Effector CD8-positive, alpha-beta T cell (primary cell): ENCODE results near the gene GAS7.
"Not testable (repeated sequence)": the region's sequence is repeated elsewhere in the genome, so short reads cannot be mapped to it uniquely, and the experiment has no call there.

Source experiments
- DNase-seq: peaks from one replicate; lab custom pipeline; 2025; lab: John Stamatoyannopoulos, UW

The GAS7 gene

DNA sequence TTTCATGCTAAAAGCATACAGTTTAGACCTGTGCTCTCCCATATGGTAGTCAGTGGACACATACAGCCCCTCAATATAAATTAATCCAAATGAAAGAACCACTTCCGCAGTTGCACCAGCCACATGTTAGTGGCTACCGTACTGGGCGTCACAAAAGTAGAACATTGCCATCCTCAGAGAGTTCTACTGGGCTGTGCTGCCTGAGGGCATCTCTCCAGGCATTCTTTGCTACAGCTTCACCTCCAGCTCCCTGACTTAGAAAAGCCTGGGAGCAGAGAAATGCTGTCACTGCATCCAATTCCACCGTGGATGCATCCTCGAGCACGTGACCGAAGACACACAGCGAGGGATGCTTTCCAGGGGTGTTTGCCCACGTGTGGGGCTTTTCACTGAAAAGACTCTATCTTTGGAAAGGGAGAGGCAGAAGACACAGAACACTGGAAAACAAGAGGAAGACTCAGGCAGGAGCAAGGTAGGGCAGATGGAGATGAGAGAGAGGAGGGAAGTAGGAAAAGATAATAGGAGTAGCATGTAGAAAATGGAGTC, 86.4 kb downstream of the GAS7 start:
- DNase-seq = no peak

DNA sequence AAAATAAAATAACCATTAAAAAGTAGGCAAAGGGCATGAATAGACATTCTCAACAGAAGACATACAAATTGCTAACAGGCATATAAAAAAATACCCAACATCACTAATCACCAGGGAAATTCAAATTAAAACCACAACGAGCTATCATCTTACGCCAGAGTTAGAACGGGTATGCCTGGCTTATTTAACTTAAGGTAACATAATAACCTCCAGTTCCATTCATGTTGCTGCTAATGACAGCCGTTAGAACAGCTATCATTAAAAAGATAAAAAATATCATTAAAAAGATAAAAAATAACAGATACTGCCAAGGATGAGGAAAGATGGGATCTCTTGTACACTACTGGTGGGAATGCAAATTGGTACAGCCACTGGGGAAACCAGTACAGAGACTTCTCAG, 89.3 kb downstream of the GAS7 start:
- no peak for DNase-seq

DNA sequence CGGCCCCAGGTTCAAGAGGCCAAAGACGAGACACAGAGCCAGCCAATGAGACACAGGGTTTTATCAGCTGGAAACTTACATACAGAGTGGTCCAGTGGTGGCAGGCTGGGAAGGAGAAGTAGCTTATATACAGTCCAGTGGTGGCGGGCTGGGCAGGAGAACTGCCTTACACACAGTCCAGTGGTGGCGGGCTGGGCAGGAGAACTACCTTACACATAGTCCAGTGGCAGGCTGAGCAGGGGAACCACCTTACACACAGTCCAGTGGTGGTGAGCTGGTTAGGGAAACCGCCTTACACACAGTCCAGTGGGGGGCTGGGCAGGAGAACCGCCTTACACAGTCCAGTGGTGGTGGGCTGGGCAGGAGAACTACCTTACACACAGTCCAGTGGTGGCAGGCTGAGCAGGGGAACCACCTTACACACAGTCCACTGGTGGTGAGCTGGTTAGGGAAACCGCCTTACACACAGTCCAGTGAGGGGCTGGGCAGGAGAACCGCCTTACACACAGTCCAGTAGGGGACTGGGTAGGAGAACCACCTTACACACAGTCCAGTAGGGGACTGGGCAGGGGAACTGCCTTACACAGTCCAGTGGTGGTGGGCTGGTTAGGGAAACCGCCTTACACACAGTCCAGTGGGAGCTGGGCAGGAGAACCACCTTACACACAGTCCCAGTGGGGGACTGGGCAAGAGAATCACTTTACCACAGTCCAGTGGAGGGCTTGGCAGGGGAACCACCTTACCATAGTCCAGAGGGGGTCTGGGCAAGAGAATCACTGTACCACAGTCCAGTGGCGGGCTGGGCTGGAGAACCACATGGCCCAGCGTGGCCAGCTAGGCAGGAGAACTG, 90.9 kb downstream of the GAS7 start:
- DNase-seq = no peak

DNA sequence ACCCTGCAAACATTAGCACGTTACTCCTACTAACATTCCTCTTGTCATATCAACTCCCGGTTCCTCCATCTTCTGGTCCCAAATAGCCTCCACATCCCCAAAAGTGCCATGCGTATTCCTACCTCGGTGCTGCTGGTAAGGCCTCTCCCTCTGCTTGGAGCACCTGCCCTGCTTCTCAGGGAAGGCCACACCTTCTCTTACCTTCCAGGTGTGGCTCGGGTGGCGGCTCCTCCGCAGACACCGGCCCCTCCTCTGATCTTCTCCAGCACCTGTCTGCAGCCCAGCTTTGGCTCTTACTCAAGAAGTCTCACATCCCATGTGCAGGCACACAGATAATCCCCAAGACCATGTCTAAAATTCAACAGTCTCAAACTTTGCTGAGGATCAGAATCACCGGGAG, 92.3 kb downstream of the GAS7 start:
- DNase-seq = no peak

DNA sequence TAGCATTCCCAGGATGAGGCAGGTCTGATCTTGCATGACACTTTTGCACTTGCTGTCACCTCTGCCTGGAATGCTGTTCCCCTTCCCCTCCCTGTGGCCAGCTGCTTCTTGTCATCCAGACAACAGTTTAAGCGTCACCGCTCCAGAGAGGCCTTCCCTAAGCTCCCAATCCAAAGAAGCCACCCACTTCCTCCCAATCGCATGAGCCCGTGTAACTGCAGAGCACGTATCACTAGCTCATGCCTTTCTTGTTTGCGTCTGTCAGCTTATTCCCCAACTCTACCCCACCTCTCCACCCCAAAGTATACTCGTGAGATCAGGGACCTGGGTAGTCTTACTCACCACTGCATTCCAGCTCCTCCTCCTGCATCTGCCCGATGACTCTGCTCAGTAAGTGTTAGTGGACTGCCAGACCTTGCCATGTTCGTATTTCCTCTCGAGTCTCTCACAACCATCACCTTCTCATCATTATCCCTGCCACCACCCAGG, 92.8 kb downstream of the GAS7 start:
- no peak for DNase-seq

DNA sequence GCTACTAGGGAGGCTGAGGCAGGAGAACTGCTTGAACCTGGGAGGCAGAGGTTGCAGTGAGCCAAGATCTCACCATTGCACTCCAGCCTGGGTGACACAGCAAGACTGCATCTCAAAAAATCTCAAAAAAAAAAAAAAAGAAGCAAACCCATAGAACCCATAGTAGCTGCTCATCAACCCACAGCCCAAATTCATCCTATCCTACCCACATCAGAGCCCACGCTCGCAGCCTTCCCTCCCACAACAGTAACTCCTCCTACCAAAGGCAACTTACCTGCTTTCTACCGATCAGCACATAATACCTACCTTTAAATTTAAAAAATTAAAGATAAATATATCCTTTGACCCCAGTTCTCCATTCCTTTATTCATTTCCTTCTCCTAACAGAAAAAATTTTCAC, 94.7 kb downstream of the GAS7 start:
- no peak for DNase-seq

DNA sequence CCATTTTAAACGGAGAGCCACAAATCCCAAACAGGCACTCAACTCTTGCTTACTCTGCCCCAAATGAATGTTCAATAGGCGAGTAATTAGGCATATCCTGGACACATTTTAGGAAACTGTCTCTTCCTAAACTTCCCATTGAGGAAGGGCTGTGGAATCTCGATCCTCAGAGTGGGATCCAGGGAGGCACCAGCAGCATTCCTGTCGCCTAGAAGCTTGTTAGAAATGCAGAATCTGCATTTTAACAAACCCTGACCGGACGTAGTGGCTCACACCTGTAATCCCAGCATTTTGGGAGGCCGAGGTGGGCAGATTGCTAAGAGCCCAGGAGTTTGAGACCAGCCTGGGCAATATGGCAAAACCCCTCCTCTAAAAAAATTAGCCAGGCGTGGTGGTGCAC, 95.6 kb downstream of the GAS7 start:
- no peak for DNase-seq

DNA sequence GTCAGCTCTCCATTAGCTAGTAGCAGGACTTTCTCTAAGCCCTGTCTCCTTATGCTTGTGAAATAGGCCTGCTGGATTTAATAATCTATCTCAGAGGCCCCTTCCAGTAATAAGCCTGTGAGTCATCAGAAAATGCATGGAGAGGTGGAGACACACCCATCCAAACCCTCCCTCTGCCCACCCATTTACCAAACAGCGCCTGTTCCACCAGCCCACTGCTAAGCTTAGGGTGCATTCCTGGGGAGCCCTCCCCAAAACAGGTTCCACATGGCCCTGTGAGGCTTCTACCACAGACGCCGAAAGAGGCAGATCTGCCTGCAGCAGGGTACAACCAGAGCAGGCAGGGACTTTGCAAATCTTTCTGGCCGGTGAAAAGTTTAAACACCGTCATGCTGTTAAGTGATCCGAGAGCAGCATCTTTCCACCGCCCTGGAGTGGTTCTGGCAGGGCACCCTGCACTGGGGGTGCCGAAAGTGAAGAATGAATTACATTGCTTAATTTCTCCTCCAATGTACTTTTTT, 99.3 kb downstream of the GAS7 start:
- no peak for DNase-seq

DNA sequence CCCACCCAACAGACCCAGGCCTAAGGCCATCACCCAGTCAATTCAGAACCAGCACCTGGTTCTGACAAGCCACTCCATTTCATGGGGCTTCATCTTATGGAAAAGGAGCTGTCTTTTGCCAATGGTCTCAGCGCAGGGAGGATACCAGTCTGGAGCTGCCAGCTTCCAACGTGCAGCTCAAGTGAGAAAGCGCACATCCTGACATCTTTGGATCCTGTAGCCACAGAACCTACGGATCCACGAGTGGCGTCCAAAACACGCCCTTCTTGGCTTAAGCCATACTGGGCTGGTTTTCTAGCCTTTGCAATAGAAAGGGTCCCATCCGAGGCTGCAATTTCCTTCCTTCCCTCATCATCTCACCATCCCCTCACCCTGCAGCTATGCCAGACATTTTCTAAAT, 101.8 kb downstream of the GAS7 start:
- no peak for DNase-seq

DNA sequence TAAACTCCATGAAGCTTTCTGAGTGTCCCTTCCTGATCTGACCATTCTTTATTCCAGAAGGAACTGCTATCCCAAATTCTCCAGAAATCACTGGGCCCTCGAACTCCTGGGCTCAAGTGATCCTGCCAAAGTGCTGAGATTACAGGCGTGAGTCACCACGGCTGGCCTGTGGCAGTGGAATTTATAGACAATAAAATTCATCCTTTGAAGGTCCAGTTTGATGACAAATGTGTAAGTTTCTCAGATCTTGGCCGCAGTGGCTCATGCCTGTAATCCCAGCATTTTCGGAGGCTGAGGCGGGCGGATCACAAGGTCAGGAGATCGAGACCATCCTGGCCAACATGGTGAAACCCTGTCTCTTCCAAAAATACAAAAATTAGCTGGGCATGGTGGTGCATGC, 103.1 kb downstream of the GAS7 start:
- not testable (repeated sequence) for DNase-seq

DNA sequence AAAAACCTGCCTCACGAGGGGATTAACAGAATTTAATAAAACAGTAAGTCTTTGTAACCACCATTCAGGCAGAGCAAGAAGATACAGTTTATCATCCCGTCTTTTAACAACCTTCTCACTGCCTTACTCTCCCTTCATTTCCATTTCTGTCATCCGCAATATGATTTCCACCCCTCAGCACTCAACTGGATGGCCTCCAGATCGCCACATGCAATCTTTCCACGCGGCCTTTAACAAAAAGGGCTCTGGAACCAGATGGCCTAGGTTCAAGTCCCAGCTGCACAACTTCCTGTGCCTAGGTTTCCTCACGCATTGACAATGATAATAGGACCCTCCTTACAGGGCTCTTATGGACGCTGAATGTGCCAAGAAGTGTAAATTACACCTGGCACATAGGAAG, 103.6 kb downstream of the GAS7 start:
- DNase-seq = no peak

DNA sequence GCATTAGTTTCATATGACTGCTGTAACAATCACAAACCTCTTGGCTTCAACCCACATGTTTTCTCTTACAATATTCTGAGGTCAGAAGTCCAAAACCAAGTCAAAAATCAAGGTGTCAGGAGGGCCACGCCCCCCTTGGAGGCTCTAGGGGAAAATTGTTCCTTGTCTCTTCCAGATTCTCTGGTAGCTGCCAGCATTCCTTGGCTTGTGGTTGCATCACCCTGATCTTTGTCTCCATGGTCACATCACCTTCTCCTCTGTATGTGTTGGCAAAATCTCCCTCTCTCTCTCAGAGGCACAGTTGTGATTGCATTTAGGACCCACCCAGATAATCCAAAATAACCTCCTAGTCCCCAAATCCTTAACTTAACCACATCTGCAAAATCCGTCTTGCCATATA, 105.8 kb downstream of the GAS7 start:
- DNase-seq = no peak

DNA sequence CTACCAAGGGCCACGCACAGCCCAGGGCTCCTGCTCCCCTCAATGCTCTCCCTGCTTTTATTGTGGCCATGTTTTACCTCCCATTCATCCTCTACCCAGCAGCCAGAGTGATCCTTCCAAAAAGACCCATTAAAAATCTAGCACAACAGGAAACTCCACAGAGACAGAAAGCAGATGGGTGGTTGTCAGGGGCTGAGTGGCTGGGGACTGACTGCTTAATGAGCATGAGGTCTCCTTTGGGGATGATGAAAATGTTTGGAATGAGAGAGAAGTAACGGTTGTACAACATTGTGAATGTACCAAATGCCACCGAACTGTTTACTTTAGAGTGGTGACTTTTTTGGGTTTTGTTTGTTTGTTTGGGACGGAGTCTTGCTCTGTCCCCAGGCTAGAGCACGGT, 107.4 kb downstream of the GAS7 start:
- DNase-seq = no peak

DNA sequence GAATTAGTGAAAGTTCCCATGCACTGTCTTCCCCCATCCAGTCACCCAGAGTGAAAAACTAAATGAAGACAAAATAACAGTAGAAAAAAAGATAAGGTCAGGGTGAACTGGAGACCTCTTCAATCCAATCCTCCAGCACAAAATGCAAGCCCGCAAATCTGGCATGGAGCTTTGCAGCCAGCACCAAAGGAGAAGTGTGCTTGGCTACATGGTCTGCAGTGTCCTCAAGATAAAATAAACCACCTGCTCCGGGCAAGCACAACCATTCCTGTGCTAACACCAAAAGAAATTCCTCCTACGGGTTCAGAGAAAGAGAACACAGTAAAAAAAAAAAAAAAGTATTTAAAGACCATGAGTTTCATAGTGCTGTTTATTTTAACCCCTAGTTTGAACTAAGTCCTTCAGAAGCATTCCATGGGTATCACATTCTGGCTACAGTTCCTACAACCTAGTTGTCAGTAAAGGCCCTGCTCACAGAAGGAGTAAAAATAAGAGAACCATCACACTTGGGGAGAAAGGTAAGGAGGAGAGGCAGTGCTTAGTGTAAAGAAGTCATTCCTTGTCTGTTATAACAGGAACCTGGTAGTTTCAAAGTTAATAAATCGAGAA, 109.1 kb downstream of the GAS7 start:
- no peak for DNase-seq

DNA sequence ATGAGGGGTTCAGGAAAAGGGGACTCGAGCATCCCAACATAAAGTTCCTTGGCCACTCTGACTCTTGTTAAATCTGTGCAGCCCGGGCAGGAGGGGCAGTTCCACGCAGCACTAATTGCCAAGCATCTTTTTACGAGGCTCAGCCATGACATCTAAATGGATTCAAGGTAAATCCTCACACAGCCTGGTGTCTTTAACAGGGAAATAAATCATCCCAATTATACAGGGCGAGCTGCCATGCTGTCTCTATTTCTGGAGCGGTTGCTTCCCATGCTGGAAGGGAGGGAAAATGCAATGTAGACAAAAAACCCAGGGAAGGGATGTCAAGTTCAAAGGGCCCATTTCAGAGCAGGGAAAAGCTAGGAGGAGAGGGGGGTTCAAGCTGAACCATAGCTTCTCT, 110.0 kb downstream of the GAS7 start:
- no peak for DNase-seq

DNA sequence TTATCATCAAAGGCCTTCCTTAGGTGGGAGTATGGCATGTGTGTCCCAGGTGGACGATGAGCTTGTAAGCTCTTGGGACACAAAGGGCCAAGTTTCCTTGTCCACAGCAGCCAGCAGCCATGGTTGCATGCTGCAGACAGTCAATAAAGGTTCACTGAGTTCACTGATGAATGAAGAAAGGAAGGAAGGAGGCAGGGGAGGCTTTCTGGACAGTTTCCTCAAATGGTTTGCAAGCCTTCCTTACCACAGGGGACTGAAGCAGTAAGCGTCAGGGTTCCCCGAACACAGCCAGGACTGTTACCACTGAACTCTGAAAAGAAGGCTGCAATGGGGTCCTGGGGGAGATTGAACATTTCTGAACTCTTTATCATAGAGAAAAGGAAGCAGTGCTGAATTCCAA, 111.1 kb downstream of the GAS7 start:
- no peak for DNase-seq

DNA sequence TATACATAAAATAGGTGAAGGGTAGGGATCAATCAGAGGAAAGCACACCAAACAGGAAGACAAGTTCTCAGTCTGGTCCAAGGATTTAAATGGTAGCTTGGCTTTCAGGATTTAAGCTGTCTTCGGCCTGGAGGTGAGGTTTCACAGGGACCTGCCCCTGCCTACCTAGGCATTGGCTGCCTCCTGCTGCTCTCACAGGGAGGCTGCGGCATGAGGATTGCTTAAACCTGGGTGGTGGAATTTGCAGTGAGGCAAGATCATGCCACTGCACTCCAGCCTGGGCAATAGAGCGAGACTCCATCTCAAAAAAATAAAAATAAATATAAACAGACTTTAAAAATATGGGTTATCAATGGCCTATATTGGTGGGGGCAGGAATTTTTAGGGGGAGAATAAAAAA, 114.5 kb downstream of the GAS7 start:
- DNase-seq = no peak

DNA sequence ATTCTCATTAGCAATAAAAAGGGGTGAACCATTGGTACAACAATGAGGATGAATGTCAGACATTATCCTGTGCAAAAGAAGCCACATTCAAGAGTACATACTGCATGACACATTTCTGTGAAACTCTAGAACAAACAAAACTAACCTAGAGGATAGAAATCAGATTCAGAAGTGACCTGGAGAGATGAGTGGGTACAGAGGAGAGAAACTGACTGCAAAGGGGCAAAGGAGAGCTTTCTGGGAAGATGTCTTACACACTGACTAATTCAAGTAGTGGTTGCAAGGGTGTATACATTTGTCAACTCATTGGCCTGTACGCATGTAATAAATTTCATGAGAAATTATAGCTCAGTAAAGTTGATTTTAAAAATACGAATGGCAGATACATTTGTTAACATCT, 115.6 kb downstream of the GAS7 start:
- no peak for DNase-seq

DNA sequence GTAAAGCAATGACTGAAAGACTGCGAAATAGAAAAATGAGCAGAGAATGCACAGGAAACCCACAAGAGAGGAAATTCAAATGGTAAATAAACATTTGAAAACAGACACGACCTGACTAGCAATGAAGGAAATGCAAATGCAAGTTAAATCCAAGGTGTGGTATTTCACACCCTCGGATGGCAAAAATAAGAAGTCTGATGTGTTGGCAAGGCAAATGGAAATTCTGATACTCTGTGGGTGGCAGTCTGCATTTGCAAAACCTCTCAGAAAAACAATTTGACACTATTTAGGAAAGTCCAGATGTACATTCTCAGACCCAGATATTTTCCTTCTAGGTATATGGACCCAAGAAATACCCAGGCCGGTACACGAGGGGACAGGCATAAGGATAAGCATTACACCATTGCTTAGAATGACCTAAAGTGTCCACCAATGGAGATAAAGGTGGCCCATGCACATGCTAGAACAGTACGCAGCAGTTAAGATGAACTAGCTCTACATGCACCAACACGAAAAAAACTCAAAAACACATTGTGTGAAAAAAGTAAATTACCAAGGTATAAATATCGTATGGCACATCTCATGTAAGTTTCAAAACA, 116.7 kb downstream of the GAS7 start:
- DNase-seq = no peak

DNA sequence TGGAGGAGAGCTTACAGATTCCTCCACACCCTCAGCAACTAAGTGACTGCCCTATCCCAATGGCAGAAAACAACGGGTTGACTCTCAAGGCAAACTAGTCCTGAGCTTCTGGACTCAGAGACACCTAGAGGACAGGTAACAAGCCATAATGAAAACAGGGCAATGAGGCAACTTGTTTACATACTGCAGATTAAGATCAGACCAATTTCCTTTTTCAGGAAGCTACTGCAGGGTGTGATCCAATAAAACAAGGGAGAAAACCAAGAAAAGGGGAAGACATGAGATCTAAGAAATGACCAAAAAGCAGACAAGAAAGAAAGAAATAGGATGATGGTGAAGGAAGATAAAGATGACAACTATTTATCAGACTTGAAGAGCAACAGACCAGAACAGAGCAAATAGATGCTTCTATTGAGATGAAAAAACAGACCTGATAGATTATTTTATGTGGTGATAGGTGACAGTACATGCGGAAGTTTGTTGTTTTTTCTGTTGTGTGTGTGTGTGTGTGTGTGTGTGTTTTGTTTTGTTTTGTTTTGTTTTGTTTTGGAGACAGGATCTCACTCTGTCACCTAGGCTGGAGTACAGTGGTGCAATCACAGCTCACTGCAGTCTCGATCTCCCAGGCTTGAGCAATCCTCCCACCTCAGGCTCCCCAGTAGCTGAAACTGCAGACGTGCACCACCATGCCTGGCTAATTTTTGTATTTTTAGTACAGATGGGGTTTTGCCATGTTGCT, 120.7 kb downstream of the GAS7 start:
- no peak for DNase-seq

DNA sequence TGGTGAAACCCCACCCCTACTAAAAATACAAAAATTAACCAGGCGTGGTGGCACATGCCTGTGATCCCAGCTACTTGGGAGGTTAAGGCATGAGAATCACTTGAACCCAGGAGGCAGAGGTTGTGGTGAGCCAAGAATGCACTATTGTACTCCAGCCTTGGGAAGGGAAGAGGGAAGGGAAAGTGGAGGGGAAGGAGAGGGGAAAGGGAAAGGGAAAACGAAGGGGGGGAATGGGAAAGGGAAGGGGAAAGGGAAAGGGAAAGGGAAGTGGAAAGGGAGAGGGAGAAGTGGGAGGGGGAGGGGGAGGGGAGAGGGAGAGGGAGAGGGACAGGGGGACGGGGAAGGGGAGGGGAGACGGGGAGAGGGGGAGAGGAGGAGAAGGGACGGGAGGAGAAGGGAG, 122.5 kb downstream of the GAS7 start:
- no peak for DNase-seq

DNA sequence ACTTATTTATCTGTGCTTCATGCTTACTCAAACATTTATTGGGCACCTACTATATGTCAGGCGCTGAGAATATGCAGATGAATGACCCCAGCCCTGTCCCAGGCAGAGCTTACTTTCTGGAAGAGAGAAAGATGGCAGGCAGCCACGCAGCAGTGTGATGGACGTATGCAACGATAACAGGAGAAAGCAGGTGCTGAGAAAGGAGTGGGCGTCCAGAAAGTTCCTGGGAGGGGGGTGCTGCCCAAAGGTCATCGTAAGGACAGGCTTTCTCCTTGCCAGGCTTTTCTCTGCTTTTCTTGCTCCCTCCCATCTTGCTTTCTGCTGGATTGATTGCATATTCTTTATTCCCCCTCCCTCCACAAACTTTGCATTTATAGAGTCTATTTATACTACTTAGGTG, 124.5 kb downstream of the GAS7 start:
- DNase-seq = no peak
